HFF-Myc (cell line): ENCODE data around the gene FKBP10.
"Not testable (repeated sequence)": the region's sequence is repeated elsewhere in the genome, so short reads cannot be mapped to it uniquely, and the experiment has no call there.

ENCODE experiments used
- DNase-seq: peaks from one replicate; pipeline ENCODE4 v3.0.0-alpha.2; 2011; ENCODE audit warnings: low read depth; ENCODE audit errors: extremely low read depth
- H3K4me3 ChIP-seq: replicated peaks from 2 replicates; pipeline ENCODE4 v1.5.1; 2011; ENCODE audit warnings: low read depth, mild to moderate bottlenecking, control low read depth, low read length
- TF ChIP-seq, protein P1 (sequence below): IDR thresholded peaks from 2 replicates; pipeline ENCODE4 v1.5.1; 2012; ENCODE audit warnings: mild to moderate bottlenecking, low read depth, low read length, control low read depth; ENCODE audit errors: missing control alignments

The FKBP10 gene

DNA sequence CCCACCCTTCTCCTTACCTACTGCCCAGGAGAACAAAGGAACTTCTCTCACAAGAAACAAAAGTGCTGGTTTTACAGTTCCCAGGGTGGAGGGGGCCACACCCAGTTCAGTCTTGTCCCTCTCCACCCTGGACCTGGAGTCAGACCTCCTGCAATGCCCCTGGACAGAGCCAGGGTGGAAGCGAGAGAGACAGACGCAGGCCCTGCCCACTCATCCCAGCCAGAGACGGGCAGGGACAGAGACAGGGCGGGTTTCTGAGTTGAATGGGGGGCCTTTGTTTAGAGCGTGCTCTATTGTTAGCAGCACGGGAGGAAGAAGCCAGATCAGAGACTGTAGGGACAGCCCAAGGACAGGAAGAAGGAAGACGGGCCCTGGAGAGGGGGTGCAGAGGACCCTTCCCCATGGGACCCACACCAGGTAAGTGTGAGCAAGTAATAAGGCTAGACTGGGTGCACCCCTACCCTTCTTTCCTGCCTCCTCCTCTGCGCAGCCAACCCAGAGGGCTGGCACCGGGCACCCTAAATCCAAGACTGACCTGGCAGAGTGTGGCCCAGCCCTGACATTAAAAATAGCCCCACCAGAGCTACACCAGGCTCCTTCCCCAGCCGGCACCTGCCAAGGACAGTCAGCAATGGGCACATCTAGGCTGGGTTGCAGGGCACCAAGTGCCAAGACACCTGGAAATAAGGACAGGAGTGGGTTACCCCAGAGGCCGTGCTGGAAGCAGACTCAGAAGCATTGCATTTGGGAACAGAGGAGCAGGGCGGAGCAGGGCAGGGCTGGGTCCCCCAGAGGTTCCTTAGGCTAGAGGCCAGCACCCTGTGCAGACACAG lies 37.2 kb upstream of the FKBP10 start:
- H3K4me3 ChIP-seq = no peak overlapping the region
- no peak for DNase-seq
- TF ChIP-seq, protein P1, sequence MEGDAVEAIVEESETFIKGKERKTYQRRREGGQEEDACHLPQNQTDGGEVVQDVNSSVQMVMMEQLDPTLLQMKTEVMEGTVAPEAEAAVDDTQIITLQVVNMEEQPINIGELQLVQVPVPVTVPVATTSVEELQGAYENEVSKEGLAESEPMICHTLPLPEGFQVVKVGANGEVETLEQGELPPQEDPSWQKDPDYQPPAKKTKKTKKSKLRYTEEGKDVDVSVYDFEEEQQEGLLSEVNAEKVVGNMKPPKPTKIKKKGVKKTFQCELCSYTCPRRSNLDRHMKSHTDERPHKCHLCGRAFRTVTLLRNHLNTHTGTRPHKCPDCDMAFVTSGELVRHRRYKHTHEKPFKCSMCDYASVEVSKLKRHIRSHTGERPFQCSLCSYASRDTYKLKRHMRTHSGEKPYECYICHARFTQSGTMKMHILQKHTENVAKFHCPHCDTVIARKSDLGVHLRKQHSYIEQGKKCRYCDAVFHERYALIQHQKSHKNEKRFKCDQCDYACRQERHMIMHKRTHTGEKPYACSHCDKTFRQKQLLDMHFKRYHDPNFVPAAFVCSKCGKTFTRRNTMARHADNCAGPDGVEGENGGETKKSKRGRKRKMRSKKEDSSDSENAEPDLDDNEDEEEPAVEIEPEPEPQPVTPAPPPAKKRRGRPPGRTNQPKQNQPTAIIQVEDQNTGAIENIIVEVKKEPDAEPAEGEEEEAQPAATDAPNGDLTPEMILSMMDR = no peak

GRCh38 chr17:41776262-41776900 lies 36.4 kb upstream of the FKBP10 start:
- DNase-seq, H3K4me3 ChIP-seq: not testable (repeated sequence)

DNA sequence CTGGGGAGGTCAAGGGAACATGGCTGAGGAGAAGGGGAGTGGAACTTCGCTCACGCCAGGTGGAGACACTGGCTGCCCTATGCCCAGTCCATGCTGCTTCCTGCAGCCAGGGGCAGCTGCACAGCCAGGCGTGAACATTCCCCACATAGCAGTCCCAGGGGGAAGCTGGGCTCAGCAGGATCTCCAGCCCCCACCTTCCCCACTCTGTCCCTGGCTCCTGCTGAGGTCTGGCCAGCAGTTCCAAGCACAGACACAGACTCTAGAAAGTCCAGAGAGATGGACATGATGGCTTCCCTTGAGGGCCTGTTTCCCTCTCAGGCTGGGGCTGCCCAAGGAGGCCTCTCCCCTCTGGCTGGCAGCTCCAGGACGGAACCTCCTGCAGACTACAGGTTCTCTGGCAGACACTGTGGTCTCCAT lies 35.6 kb upstream of the FKBP10 start:
- TF ChIP-seq, protein P1 = no peak
- DNase-seq = no peak
- no peak overlapping the region for H3K4me3 ChIP-seq

DNA sequence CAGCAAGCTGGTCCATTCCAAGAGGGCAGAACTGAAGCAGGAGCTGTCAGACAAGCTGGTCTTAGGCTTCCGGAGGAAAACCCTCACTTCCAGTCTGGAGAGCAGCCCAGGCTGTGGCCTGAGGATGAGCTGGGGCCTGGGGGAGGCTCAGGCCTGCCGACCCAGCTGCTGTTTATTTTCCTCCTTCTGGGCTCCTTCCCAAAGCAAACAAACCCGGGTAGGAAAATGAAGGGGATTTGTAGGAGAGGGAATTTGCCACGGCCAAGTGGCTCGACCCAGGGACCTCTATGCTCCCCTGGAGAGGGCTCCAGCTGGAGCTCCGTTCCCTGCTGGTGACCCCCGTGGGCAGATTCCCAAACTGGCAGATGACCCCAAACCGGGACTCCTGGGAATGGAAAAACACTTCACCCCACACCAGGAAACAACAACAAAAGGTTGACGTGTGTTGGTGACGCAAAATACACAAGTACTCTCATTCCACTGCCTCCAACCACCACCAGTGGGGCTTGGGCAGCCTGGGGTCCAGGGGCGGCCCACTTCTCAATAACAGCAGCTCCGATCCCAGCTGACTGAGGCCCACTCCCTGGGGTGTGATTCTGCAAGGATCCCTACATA lies 35.1 kb upstream of the FKBP10 start:
- TF ChIP-seq, protein P1 = no peak
- H3K4me3 ChIP-seq = no peak overlapping the region
- DNase-seq = peak; percentile 84

DNA sequence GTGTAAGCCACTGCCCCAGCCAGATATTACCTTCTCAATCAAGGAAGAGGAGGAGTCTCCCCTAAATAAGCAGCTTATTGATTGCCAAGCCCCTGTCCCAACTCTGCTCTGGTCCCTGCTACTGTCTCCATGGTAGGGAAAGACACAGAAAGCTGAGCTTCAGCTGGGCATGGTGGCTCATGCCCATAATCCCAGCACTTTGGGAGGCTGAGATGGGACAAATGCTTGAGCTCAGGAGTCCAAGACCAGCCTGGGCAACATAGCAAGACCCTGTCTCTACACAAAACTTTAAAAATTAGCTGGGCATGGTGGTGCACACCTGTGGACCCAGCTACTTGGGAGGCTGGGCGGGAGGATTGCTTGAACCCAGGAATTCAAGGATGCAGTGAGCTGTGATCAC lies 32.9 kb upstream of the FKBP10 start:
- TF ChIP-seq, protein P1 = no peak

DNA sequence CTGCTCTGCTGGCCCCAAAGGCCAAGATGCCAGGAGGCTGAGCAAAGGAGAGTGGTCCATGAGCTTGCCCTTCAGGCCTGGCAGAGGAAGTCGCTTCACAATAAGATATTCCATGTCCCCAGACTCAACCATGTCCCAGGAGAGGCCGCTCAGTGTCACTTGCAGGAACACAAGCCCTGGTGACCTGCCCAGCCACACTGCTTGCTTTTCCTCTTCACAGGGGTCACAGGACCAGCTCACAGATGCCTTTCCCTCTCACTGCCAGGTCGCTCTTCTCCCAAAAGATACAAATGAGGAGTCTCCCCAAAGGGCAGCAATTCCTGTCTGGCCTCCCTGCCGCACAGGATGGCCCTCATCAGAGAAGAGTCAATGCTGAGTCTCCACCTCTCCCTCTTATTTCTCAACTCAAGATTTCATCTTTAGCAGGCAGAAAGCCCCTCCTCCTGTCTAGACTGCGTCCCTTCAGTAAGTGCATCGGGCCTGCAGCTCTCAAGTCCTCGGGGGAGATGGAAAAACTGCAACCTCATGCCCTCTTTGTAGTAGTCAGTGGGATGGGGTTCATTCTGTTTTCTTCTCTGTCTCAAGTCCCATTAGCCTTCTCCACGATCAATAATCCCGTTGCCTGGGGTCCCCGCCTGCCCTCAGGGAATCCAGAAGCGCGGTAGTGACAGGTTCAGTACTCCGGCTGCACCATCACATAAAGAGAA lies 31.2 kb upstream of the FKBP10 start:
- DNase-seq = no peak
- H3K4me3 ChIP-seq = no peak overlapping the region

More for the DNA sequence above, 32.9 kb upstream of the FKBP10 start:
- no peak overlapping the region for H3K4me3 ChIP-seq
- no peak for DNase-seq

More for the DNA sequence above, 31.2 kb upstream of the FKBP10 start:
- TF ChIP-seq, protein P1 = no peak
